HG02981 (cell line): ENCODE data around the gene ZNF280B.

Experiments used
- ATAC-seq: cut with Tn5 transposase; IDR thresholded peaks from one replicate; pipeline ENCODE4 v1.9.1; 2021; ENCODE audit warnings: mild to moderate bottlenecking, moderate library complexity; ENCODE audit not compliant: unreplicated experiment

The ZNF280B gene, protein sequence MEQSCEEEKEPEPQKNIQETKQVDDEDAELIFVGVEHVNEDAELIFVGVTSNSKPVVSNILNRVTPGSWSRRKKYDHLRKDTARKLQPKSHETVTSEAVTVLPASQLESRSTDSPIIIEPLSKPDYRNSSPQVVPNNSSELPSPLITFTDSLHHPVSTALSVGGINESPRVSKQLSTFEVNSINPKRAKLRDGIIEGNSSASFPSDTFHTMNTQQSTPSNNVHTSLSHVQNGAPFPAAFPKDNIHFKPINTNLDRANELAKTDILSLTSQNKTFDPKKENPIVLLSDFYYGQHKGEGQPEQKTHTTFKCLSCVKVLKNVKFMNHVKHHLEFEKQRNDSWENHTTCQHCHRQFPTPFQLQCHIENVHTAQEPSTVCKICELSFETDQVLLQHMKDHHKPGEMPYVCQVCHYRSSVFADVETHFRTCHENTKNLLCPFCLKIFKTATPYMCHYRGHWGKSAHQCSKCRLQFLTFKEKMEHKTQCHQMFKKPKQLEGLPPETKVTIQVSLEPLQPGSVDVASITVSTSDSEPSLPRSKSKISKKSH

DNA sequence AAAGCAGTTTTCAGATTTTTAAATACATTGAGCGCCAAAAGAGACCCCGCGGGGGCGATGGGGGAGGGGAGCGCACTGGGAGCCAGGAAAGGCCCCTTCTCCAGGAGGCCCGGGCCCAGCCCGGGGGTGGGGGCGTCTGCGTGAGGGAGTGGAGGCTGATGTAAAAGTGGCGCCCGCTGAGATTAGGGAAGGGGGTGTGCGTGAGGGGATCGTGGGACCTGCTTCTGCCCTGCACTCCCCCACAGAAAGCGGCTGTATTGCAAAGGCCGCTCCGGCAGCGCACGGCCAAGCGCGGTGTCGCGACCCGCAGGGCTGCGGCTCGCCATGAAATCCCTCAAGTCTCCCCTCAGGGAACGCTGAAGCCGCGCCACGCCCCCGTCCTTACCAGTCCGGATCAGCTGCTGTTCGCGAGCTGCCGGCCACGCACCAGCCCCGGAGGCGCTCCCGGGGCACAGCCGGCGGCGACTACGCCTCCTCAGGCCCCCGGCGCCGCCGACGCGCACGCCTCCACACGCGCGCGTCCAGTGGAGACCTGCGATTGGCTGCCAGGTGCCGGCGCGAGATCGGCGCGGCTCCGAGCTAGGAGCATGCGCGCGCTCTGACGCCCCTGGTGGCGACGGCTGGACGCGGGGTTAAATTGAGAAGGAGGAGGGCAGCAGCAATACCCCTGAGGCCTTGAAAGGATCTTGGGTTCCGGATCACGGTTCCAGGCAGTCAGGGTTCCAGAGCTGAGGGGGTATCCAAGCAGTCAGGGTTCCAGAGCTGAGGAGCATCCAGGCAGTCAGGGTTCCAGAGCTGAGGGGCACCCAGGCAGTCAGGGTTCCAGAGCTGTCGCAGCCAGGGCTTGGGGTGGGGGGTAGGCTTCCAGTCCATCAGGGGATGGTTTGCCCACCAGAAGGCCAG, at the start of gene ZNF280B:
Gene ZNF280B (minus strand): TSS at position 469 of the 903 bp plus-strand sequence. CDS start 19,344 bp downstream, outside the sequence.
- peak; percentile 87 for ATAC-seq

- ATAC-seq = no peak
Measured at GRCh38 chr22:22556995-22557925, 48.7 kb upstream of the ZNF280B start.

- ATAC-seq = no peak
Measured at GRCh38 chr22:22556578-22556977, 48.0 kb upstream of the ZNF280B start.

DNA sequence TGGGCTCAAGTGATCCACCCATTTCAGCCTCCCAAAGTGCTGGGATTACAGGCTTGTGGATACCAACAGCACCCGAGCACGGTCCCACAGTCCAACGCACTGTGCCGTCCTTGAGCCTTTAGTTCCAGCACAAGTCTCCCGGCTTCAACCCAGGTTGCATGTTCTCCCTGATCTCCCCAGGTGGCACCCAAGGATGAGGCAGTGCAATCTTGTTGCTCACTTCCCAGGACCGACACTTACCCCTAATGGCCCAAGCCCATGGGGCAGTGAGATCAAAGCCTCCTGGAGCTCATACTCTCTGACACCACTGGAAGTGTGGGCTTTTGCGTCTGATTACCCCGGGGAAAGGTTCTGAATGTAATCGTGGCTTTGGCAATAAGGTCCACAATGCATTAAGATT, 47.1 kb upstream of the ZNF280B start:
- no peak for ATAC-seq

- no peak for ATAC-seq
Measured at GRCh38 chr22:22554587-22555284, 46.2 kb upstream of the ZNF280B start.

- no peak for ATAC-seq
Measured at GRCh38 chr22:22553735-22554586, 45.4 kb upstream of the ZNF280B start.

- ATAC-seq = no peak
Measured at GRCh38 chr22:22553141-22553540, 44.6 kb upstream of the ZNF280B start.

DNA sequence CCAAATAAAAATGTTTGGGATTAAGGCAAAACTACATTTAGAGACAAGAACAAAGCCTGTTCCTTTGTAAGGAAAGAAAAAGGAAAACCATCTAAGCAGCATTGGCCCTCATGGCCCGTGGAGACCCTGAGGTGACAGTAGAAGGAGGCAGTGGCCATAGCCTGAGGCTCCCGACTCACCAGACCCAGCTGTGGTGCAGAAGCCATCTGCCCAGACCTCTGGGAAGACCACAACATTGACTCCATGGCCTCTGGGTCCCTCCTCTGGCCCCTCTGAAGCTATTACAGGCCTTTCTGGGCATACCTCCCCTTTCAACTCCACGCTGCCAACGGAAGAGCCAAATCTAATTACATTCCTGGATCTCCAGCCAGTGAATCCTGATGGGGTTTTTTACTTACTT, 44.1 kb upstream of the ZNF280B start:
- ATAC-seq = no peak

DNA sequence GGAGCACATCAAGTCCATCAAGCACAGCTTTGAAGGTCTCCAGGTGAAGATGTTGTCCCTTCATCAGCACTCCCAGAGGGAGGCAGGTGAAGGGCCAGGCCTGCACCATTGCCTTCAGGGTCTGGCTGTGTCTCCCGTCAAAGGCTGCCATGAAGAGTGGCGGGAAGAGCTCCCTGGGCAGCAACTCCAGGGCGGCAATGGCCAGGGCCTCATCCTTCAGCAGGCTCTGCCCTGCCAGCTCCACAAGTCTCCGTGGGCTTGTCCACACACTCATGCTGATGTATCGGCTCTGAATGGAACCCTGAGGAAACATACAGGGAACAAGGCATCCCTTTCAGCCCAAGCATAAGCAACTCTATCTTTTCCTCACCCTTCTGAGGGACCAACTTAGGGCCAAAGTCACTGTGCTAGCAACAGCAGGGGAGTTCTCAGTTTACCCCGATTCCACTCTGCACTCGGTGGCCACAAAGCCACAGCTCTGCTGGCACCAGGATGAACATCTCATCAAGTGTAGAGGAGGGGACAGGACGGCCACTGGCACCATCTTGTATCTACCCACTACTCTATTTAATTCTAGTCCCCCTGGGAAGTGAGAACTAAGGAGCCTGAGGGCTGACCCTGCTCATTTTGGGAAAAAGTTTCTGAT, 42.4 kb upstream of the ZNF280B start:
- no peak for ATAC-seq

DNA sequence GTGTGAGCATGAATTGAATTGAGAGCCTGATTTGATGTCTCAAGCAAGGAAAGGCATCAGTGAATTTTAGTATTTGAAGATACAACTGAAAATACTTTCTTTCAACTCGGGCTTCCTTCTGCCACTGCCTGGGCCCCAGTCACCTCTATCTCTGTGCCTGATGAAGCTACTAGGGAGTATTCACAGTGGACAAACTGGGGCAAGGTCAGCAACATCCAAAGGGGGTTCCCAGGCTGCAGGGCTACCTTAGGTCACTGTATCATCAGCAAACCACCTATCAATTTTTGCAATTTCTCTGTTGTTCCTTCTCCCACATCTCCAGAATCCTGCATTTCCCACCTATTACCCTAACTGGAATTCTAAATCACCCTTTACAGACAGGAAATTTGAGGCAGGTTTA, 40.4 kb upstream of the ZNF280B start:
- ATAC-seq = no peak

- ATAC-seq = no peak
Measured at GRCh38 chr22:22548317-22548716, 39.8 kb upstream of the ZNF280B start.

DNA sequence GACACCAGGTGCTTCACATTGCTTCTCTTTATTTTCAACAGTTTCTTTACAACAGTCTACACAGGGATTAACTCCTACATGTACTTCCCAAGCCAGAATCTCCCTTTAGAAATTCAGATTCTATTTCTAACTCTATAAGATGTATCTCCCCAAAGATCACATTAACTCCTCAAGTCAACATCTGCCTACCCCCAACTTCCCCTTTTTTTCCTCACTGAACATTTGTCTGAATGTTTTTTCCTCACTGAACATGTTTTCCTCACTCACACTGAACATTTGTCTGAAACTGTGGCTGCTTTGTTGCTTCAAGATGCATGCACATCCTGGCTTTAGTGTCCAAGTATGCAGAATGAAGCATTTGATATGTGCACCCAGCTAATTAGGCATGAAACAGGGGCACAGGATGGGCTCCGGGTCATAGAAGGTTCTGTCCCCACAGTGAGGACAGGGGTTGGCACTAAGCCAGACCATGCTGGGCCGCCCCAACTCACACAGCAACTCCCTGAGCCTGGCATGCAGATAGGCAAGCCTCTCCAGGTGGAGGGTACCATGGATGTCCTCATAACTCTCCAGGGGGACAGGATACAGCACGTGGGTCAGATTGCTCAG, 39.3 kb upstream of the ZNF280B start:
- no peak for ATAC-seq

GRCh38 chr22:22547226-22547625, 38.7 kb upstream of the ZNF280B start:
- no peak for ATAC-seq

DNA sequence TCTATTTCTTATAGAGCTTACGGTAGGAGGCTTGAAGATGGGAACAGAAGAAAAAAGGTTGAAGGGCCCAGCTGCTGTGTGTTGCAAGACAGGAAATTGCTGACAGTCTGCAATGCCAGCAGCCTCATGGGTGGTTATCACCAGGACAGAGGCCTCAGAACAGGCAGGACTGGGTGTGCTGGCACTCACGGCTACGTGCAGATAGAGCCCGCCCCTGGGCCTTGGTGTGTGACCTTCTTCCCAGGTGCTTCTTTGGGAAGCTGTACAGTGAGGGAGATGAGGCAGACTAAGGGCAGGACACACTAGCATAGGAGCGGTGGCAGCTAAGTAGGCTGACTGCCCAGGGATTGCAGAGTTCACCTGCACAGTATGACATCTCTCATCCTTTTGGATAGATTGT, 37.9 kb upstream of the ZNF280B start:
- no peak for ATAC-seq

DNA sequence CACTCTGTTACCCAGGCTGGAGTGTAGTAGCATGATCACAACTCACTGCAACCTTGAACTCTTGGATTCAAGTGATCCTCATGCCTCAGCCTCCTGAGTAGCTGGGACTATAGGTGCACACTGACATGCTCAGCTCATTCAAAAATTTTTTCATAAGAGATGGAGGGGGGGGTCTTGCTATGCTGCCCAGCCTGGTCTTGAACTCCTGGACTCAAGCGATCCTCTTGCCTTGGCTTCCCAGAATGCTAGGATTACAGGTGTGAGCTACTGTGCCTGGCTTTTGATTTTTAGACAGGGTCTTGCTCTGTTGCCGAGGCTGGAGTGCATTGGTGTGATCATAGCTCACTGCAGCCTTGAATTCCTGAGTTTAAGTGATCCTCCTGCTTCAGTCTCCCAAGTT, 36.5 kb upstream of the ZNF280B start:
- ATAC-seq = no peak

DNA sequence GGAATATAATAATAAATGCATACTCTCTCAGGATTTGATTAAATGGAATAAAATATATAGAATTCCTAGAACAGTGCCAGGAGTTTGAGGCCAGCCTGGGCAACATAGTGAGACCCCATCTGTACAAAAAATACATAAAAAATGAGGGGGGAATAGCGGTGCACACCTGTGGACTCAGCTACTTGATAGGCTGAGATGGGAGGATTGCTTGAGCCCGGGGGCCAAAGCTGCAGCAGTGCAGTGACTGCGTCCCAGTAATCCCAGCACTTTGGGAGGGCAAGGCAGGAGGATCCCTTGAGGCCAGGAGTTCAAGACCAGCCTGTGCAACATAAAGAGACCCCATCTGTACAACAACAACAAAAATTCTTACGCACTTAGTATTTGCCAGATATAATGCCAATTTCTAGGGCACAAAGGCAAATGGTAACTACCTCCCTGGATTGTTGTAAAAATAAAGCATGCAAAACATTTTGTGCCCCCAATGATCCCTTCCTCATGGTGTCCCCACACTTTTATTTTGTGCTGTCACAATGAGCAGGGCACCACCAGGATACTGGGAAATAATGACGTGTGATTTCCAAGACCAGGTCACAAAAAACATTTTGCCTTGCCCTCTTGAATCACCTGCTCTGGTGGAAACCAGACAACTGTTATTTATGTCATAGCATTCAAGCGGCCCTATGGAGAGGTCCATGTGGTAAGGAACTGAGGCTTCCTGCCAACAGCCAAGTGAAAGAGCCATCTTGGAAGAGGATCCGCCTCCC, 29.9 kb upstream of the ZNF280B start:
- no peak for ATAC-seq

DNA sequence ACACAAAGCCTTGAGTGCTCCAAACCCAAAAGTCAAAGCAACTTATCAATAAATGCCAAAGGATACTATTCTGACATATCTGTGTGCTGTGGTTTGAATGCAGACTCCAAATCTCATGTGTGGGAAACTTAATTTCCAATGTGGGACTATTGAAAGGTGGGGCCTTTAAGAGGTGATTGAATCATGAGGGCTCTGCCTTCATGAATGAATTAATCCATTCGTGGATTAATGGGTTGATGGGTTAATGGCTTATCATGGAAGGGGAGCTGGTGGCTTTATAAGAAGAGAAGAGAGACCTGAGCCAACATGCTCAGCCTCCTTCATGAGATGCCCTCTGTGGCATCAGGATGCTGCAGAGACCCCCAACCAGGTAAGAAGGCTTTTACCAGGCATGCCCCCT, 28.4 kb upstream of the ZNF280B start:
- no peak for ATAC-seq
